Measurements from ENCODE around the gene MMP13. TPM values are rescaled to one million over a fixed set of nuclear protein-coding genes. Genes with fewer than 3 reads are reported as not detected.
"Not testable (repeated sequence)": the region's sequence is repeated elsewhere in the genome, so short reads cannot be mapped to it uniquely, and the experiment has no call there.

The MMP13 gene
- not detected for total RNA-seq
- long read RNA-seq = 0 reads

DNA sequence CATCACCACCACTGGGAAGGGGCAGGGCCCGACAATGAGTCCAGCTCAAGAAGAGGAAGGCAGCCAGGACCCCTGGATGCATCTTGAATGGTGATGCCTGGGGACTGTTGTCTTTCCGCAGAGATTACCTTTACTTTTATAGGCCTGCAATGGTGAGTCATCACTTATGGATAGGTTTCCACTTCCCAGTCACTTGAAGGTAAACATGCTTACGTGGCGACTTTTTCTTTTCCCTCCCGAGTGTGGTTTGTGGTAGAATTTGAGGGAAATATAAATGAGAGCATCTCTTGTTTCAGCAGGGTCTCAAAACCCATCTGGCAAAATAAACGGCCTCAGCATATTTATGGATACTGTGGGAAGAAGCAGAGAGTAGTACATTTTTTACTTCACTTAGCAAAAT is at the start of gene MMP13:
MMP13 (minus strand) TSS at position 109 of the 400 bp plus-strand sequence; CDS start at position 82, 27 bp downstream.
- DNase-seq (ENCODE audit: low spot score) = no peak
- intact Hi-C loops (cut with DNase I) = no loop called here

DNA sequence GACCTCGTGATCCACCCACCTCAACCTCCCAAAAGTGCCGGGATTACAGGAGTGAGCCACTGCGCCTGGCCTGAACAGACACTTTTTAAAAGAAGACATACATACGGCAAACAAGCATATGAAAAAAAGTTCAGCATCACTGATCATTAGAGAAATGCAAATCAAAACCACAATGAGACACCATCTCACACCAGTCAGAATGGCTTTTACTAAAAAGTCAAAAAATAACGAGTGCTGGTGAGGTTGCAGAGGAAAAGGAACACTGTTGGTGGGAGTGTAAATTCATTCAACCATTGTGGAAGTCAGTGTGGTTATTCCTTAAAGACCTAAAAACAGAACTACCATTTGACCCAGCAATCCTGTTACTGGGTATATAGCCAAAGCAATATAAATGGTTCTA is 48.7 kb upstream of the MMP13 start:
- DNase-seq (ENCODE audit: low spot score); intact Hi-C loops (cut with DNase I): not testable (repeated sequence)

DNA sequence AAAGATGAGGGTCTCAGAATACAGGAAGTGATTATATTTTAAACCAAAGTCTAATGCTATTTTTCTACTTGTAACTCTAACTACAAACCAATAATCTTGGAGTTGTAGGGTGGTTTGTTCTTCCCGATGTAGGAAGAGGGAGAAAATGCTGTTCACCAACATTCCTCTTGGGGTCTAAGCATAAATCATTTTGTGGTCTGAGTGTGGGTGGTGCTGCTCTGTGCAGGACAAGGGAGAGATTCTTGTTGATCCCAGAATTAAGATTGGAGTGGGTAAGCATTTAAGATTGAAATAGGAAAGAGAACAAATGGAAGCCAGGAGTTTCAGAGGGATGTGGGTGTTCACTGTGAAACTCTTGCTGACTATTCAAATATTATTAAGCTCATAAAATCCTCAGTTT is 38.6 kb upstream of the MMP13 start:
- DNase-seq (ENCODE audit: low spot score) = no peak

DNA sequence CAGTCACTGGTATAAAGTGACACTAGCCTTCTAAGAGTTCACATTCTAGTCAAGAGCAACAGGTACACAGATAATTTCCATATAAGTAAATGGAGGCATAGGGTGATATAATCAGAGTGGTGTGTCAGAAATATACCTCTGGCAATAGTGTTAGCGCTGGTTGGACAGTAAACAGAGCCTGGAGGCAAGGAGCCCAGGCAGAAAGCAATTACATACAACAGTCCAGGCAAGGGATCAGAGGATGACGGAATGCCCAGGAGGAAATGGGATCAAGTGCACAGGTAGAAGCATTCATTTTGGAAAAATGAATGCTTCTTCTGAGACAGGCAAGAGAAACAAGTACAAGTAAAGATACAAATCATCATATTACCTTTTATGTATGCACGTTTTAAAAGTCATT is 36.2 kb upstream of the MMP13 start:
- intact Hi-C loops (cut with DNase I) = no loop called here
- no peak for DNase-seq (ENCODE audit: low spot score)

More for the DNA sequence above, 38.6 kb upstream of the MMP13 start:
- intact Hi-C loops (cut with DNase I) = no loop called here

DNA sequence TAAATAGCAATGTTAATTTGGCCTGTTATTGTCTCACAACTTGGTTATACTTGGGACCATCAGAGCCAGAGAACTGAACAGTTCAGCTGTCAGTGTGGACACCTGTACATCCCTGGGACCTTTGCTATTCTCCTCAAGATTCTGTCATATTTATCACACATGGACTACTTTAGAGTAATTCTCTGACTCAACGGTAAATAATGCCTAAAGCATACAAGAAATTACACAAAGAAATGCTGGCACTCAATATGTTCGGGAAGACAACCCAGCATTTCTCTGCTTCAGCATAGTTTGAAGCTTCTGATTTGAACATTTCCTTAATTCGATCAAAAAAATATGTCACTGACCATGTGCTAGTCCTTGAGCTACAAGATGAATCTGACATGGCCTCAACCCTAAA is 34.6 kb upstream of the MMP13 start:
- intact Hi-C loops (cut with DNase I) = no loop called here
- DNase-seq (ENCODE audit: low spot score) = no peak

DNA sequence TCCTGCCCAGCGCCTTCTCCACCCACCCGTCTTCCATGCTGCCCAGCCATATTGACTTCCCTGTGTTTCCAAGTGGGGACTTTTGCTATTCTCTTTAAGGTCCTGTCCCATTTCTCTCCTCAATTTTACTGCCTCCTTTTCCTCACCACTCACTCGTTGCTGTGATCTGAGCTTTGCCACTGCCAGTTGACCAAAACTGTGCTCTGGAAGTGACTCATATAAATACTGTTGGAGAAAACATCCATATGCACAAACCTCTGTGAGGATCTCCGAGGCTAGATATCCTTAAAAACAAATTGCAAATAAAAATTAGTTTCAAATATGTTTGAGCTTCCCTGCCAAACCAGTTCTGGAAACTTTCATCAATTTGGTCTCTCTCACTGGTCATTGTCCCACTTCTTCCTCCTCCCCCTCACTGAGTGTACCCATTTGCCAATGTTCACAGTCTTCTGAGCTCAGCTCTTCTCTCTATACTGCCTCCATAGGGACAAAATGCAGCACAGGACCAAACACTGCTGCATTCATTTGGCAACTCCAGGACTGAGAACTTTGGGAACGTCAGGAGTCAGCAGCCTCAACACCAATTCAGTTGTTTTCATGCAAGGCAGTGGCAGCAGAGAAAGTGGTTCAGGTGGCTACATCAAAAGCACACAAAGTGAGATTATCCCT is 34.0 kb upstream of the MMP13 start:
- intact Hi-C loops (cut with DNase I) = no loop called here
- DNase-seq (ENCODE audit: low spot score) = no peak

DNA sequence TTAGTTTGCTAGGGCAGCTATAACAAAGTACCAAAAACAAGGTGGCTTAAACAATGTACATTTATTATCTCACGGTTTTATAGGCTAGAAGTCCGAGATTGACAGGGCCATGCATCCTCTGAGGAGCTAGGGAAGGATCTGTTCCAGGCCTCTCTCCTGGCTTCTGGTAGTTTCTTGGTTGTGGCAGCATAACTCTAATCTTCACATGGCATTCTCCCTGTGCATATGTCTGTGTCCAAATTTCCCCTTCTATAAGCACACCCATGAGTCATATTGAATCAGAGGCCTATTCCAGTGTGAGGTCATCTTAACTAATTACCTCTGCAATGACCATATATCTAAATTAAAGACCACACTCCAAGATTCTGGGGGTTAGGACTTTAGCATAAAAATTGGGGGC is 31.3 kb upstream of the MMP13 start:
- intact Hi-C loops (cut with DNase I) = no loop called here
- no peak for DNase-seq (ENCODE audit: low spot score)

DNA sequence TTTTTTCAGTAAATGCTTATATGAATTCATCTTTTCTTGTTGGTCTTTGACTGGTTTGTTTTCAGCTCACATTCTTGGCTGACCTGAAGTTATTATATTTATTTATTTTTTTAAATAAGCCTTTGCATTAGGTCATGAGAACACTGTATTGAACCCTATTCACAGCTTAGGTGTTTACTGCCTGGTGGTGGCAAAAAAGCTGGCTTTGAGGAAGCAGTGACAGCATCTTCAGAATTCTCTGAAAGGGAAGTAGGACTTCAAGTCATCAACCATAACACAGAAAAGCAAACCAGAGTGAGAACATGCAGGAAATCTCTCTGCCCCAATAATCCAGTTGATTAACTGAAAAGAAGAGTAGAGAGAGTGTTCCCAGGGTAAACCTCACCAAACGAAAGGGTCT is 30.3 kb upstream of the MMP13 start:
- DNase-seq (ENCODE audit: low spot score) = no peak

DNA sequence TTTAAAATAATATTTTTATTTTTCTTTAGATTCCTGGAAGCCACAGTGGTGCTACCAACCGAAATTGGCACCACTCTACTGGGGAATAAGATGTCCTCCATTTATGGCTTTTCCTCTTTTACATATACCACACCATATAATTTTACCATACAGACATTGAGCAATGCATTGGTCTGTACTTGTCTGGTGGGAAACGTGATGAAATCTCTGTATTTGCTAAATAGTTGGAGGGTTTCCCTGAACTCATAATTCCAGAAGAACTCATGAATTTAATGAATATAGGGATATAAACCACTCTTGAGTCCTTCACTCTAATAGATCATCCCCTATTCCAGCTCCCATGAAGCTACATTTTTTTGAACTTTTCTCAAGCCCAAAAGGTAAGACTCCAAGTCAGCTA is 28.0 kb upstream of the MMP13 start:
- DNase-seq (ENCODE audit: low spot score) = no peak

More for the DNA sequence above, 30.3 kb upstream of the MMP13 start:
- intact Hi-C loops (cut with DNase I) = no loop called here

DNA sequence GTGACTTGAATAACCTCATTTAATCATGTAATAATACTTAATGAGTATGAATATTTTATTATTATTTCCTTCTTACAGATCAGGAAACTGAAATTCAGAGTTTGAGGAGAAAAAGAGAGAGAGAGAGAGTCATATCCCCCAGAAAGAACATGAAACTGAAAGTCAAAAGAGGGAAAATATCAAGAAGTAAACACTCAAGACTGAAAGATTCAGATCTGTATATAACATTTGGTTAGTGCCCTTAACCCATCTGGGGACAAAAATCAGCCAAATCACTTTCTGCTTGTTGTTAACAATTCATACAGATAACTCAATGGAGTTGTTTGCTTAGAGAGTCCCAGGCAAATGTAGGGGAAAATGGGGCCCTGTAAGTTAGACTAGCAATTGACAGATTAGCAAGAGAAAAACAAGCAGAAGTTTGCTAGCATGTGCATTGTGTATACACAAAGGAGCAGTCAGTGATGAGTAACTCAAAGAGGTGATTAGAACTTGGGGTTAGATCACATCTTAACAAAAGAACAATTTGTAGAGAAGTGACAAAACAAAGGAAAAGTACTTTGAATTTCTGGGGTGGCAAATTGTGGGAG is 25.9 kb upstream of the MMP13 start:
- no peak for DNase-seq (ENCODE audit: low spot score)
- intact Hi-C loops (cut with DNase I) = no loop called here

More for the DNA sequence above, 28.0 kb upstream of the MMP13 start:
- intact Hi-C loops (cut with DNase I) = no loop called here

DNA sequence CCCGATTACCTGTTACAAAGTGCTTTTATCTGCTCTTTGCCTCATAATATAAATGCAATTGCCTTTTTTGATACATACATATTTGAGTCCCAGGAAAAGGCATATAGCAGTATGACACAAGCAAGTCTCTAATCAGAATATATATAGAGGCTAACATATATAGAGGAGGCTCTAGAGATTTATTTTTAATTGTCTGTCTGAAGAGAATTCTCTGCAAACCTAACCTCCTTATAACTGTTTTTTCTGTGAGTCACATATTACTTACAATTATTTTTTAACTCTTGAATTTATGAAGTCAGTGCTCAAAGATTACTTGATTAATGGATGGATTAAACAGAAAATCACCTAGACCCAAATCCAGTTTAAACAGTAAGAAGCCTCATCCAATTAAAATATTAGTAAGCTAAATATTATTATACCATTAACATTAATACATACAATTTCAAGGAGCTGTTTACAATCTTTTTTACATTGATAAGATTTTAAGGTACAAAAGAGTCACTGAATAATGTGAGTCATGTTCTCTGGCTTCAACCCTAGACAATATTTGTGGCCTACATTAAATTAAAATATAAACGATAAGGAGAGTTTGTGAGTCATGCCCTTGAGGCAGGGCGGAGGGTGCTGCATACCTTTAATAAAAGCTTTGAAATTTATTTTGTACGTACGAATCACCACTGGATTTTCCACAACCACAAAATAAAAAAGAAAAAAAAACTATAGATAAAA is 19.2 kb upstream of the MMP13 start:
- intact Hi-C loops (cut with DNase I) = no loop called here
- DNase-seq (ENCODE audit: low spot score) = no peak

DNA sequence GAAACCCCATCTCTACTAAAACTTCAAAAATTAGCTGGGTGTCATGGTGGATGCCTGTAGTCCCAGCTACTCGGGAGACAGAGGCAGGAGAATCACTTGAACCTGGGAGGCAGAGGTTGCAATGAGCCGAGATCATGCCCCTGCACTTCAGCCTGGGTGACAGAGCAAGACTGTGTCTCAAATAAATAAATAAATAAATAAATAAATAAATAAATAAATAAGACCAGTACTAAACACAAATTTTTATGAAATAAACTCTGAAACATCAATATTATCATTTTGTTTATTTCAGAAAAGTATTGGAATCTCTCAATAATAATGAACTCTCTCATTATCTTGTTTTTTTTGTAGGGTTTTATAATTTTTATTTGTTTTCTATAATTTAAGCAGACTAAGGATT is 18.2 kb upstream of the MMP13 start:
- intact Hi-C loops (cut with DNase I); DNase-seq (ENCODE audit: low spot score): not testable (repeated sequence)

DNA sequence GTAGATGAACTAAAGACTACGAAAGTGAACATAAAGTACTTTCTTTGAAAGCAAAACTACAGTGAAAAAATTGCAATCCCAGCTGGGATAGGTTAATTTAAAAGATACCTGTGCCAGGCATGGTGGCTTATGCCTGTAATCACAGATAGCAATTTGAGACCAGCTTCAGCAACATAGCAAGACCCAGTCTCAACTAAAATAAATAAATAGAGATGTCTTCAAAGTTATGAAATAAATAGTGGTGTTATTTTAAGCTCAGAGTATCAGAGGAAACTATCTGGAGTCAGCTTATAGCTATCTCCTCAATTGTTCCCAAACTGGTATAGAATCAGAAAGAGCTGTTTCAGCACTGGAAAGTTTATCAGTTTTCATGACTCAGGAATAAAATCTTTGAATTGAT is 17.3 kb upstream of the MMP13 start:
- intact Hi-C loops (cut with DNase I) = no loop called here
- no peak for DNase-seq (ENCODE audit: low spot score)

DNA sequence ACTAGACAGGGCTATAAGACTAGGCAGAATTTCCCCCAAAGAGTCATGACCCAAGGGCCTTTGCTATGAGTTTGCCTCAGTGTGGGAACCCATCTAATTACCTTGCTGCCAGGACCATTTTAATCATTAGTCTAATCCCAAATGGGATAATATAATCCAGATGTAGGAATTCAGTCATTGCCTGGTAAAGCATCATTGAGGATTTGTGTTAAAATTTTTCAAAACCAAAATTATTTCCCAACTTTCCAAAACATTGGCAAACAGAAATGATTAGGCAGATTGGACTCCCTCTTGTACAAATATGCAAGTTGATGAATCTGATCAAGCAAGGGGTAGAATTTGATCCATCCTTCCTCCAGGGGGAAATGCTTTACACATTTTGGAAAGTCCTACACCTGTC is 16.2 kb upstream of the MMP13 start:
- DNase-seq (ENCODE audit: low spot score) = no peak
- intact Hi-C loops (cut with DNase I) = no loop called here

DNA sequence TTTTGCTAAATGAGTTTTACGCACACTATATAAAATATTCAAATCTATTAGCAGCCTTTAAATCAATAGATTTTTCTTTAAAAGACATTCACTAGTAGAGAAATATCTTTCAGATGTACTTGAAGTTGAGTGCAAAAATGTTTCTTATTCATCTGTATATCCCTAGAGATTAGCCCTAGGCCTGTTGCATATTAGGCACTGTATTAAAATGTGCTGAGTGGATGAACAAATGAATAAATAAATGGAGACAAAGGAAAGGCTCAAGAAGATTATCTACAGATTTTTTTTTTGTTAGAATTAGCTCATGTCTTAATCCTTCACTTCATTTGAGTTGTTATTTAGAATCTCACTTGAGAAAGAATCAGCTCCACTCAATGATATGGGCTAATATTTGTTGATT is 12.0 kb upstream of the MMP13 start:
- intact Hi-C loops (cut with DNase I) = no loop called here
- DNase-seq (ENCODE audit: low spot score) = no peak

DNA sequence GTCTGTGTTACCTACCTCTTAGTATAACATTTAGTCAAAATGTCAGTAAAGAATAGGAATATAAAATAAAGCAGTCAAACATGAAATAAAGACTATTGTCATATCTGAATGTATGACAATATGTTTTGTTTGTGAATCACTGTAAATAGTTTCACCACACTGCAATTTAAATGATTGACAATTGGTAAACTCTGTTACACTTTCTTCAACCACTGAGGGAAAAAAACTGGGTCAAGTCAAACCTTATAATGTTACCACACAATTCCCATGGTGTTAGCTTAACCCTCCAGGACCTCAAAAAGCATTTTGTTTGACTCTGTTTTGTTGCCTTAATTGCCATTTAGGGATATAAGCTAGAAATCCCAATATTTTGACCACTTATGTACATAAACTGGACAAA is 10.5 kb upstream of the MMP13 start:
- DNase-seq (ENCODE audit: low spot score) = no peak
- intact Hi-C loops (cut with DNase I) = no loop called here

DNA sequence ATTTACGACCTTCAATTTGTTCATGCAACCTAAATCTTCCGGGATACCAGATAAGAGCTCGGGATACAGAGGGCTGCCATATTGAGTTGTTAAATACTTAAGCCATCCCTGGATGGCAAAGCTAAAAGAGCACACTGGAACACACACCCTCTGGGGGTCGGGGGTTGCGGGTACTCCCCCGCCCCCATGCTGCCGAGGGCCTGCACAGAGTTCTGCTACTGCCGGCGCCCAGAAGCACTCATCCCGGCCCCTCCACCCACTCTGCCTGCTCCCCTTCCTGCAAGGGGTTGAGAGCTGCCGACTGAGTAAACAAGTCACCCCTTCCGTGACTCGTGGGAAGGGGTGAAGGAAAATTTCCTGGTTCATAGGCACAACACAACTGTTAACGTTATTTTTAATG is 9.3 kb upstream of the MMP13 start:
- intact Hi-C loops (cut with DNase I) = no loop called here
- no peak for DNase-seq (ENCODE audit: low spot score)

DNA sequence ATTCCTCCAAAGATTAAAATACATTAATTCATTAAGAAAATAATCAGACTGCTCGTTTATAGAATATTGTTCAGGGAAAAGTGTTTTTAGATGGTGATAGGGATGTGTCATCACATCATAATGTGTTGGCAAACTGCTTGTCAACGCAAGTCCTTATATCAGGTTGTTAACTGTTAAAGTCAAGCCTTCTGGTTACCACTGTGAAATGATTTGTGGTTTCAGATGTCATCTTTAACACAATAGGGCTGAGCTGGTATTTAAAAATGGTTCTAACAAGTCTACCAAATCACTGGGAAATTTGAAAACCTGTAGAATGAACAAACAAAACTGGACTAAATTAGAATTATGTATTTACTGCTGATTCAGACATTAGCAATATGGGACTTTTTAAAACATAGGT is 2.4 kb upstream of the MMP13 start:
- intact Hi-C loops (cut with DNase I) = no loop called here
- DNase-seq (ENCODE audit: low spot score) = no peak

DNA sequence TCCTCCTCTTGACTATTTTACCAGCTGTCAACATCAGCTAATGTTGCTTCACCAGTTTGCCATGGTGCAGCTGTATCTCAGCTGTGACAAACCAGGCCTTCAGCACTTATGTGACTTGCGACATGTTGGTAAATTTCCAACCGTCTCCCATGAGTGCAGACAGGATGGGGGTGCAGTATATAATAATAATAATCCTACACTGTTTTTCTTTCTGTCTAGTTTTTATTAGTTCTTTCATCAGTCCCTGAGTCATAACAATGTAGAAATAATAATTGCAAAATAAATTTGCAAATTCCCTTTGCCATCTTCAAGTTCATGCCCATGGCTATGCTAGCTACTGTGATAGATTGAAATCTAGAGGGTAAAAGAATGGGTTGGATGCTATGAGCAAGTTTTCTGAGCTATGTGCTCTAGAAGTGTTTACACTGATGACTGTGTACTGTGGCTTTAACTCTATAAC is 4.9 kb downstream of the MMP13 start:
- intact Hi-C loops (cut with DNase I) = no loop called here
- no peak for DNase-seq (ENCODE audit: low spot score)

DNA sequence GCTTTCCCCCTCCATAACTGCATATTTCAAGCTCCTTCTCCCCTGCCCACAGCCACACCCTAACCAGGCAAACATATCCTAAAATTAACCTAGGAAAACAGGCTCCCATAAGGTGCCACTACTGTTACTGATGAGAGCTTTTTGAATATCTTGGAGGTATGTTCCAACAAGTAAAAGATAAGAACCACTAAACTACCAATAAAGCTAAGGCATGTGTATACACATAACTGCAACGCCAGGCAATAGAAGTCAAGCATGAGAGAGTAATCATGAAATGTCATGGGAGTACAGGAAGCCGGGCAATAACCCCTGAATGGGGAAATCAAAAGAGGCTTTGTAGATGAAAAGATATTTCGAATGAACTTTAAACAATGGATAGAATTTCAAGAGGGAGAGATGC is 9.3 kb downstream of the MMP13 start:
- intact Hi-C loops (cut with DNase I) = no loop called here
- no peak for DNase-seq (ENCODE audit: low spot score)

Data from cardiac septum (tissue), 1 donor.